ENCODE results near the gene TRPC4AP. TPM values are rescaled to one million over a fixed set of nuclear protein-coding genes. Genes with fewer than 3 reads are reported as not detected.

Gene TRPC4AP
- total RNA-seq, 1 donor from 2014 or later: 30.7 TPM

DNA sequence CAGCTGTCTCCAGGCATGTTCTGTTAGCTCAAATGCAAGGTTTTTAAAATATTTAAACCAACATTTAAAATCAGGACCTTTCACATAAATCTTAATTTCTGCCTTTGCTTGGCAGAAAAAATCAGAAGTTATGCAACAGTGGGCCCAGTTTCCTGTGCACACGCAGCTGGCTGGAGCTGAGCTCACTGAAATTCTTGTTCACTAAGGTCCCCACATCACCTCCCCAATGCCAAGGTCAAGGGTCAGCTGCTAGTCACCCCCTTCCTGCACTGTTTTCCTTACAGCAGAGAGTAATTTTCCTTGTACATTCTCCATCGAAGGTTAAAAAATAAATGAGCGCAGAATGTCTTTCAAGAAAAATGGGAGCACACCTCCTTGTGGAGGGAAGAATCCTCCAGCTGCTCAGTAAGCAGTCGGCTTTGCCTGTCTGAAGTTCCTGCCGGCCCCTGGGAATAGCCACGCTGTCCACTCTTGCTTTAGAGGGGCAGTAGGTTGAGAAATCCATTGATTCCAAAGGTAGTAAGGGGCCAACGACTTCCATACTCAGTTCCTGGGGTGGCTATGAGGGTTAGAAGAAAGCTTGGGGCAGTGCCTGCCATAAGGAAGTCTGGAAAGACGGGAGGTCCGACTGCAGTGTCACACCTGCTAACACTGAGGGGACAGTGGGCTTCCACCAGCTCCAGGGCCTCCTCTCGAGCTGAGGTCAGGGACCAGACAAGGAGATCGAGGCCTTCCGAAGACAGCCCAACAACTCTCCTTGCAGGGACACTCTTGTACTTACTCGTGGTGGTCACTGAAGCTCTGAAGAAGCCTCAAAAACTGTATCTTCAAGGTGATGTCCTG is 80.2 kb downstream of the TRPC4AP start:
- TF ChIP-seq, protein P1, sequence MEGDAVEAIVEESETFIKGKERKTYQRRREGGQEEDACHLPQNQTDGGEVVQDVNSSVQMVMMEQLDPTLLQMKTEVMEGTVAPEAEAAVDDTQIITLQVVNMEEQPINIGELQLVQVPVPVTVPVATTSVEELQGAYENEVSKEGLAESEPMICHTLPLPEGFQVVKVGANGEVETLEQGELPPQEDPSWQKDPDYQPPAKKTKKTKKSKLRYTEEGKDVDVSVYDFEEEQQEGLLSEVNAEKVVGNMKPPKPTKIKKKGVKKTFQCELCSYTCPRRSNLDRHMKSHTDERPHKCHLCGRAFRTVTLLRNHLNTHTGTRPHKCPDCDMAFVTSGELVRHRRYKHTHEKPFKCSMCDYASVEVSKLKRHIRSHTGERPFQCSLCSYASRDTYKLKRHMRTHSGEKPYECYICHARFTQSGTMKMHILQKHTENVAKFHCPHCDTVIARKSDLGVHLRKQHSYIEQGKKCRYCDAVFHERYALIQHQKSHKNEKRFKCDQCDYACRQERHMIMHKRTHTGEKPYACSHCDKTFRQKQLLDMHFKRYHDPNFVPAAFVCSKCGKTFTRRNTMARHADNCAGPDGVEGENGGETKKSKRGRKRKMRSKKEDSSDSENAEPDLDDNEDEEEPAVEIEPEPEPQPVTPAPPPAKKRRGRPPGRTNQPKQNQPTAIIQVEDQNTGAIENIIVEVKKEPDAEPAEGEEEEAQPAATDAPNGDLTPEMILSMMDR (IDR thresholded peaks at IDR 0.05; ENCODE audit: borderline replicate concordance): no peak
- peak overlapping the region; percentile 66 for H3K27ac ChIP-seq (replicated peaks)
- no peaks in the 10 kb centered on the region for H3K9me3 ChIP-seq (replicated peaks)
- no peak overlapping the region for H3K4me3 ChIP-seq
- H3K36me3 ChIP-seq: peaks cover 93% of the 10 kb centered on the region
- intact Hi-C loops (cut with micrococcal nuclease): no loop called here
- peaks cover 35% of the 10 kb centered on the region for H3K4me1 ChIP-seq
- DNase-seq: no peak
- H3K27me3 ChIP-seq (ENCODE audit: low read depth): no peaks in the 10 kb centered on the region

DNA sequence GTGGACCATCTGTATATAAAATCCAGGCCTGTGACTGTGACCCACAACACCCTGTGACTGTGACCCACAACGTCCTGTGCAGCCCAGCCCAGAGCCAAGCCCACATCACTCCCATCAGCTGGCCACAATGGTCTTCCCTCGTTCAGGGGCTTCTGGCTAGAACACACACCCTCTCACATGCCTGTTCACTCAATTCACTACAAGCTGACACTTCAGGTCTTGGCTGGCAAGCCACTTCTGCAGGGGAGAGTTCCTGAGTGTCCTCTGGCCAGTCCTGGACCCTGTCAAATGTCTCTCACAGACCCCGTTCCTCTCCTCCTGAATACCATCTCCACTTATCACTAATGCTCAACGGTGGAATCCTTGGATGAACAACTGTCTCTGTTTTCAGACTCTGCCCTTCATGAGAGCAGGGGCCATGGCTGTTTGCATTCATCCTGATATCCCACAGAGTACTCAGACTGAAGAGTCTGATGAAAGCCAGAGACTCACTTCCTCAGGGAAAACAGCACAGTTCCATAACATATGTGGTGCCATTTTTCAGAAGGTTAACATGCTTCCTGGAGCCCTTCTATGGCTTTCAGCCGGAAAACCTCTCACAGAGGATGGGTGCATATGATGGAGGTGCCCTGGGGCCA is 80.9 kb downstream of the TRPC4AP start:
- Histone ChIP-seq H3K9me3 (replicated peaks) (no peaks in the 10 kb centered on the region), H3K27ac (replicated peaks) (peak overlapping the region; percentile 66), H3K4me3 (no peak overlapping the region), H3K4me1 (peaks cover 41% of the 10 kb centered on the region), H3K27me3 (ENCODE audit: low read depth) (no peaks in the 10 kb centered on the region), H3K36me3 (peaks cover 93% of the 10 kb centered on the region)
- TF ChIP-seq, protein P1 (IDR thresholded peaks at IDR 0.05; ENCODE audit: borderline replicate concordance): no peak
- intact Hi-C loops (cut with micrococcal nuclease): no loop called here
- DNase-seq: no peak

DNA sequence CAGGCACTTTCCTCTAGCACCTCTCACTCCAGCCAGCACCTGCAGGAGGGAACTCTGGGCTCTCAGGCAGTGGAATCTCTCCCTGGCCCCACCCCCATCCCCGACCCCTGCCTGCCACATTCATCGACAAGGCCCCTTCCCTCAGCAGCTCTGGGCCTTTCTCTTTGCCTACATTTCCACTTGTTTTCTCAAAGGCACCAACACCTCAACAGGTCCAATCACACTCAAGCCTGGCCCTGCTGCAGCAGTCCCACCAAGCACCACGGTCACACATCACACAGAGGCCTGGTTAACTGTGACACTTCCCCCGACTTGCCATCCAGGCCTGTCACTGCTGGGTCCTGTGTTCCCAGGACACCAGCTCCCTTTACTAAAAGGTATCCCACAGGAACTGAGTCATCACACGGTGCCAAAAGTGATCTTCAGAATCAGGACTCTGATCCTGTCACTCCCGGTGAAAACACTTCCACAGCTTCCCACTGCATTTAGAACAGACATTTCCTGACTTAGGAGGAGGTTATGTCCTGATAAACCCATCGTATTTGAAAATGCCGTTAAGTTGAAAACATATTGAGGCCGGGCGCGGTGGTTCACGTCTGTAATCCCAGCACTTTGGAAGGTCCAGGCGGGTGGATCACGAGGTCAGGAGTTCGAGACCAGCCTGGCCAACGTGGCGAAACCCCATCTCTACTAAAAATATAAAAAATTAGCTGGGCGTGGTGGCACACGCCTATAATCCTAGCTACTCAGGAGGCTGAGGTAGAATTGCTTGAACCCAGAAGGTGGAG is 82.0 kb downstream of the TRPC4AP start:
- no peak for DNase-seq
- H3K9me3 ChIP-seq (replicated peaks): no peaks in the 10 kb centered on the region
- peaks cover 50% of the 10 kb centered on the region for H3K4me1 ChIP-seq
- H3K27me3 ChIP-seq (ENCODE audit: low read depth): no peaks in the 10 kb centered on the region
- H3K27ac ChIP-seq (replicated peaks): peak overlapping the region; percentile 66
- H3K4me3 ChIP-seq: no peak overlapping the region
- TF ChIP-seq, protein P1 (IDR thresholded peaks at IDR 0.05; ENCODE audit: borderline replicate concordance): no peak
- peaks cover 94% of the 10 kb centered on the region for H3K36me3 ChIP-seq
- intact Hi-C loops (cut with micrococcal nuclease): no loop called here

DNA sequence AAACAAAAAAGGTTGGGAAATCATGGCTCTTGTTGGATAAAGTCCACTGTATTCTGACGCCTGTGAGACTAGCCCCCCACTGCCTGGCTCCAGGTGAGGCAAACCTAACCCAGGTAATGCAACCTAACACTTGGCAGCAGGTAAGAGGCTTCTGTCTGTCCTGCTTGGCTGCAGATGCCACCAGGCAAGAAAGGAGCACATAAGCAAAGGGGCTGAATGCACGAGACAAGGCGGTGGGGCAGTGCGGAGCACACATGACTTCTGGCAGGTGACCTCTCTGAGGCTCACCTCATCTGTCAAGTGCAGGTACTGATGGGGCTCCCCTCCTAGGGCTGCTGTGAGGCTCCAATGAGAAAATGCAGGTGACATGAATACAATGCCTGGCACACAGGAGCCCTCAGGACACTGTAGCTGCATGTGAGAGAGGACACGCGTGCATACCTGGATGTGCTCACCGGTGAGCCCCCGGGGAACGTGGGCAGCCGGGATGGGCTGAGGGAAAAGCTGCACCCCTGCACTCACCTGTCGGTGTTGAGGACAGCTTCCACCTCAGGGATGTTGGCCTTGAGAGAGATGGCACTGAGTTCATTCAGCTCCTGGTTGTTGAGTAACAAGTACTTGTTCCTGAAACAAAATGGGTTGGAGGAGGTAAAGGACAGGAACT is 82.8 kb downstream of the TRPC4AP start:
- intact Hi-C loops (cut with micrococcal nuclease): no loop called here
- Histone ChIP-seq H3K4me1 (peaks cover 55% of the 10 kb centered on the region), H3K9me3 (replicated peaks) (no peaks in the 10 kb centered on the region), H3K27me3 (ENCODE audit: low read depth) (no peaks in the 10 kb centered on the region), H3K27ac (replicated peaks) (peak overlapping the region; percentile 66), H3K36me3 (peaks cover 94% of the 10 kb centered on the region), H3K4me3 (no peak overlapping the region)
- TF ChIP-seq, protein P1 (IDR thresholded peaks at IDR 0.05; ENCODE audit: borderline replicate concordance): no peak
- no peak for DNase-seq
